GM21381 (cell line): ENCODE data around the gene THSD8.
"Not testable (repeated sequence)": the region's sequence is repeated elsewhere in the genome, so short reads cannot be mapped to it uniquely, and the experiment has no call there.

Source experiments
- ATAC-seq: cut with Tn5 transposase; IDR thresholded peaks from one replicate; pipeline ENCODE4 v1.9.1; 2021; ENCODE audit warnings: mild to moderate bottlenecking, moderate library complexity; ENCODE audit not compliant: unreplicated experiment

The THSD8 gene

DNA sequence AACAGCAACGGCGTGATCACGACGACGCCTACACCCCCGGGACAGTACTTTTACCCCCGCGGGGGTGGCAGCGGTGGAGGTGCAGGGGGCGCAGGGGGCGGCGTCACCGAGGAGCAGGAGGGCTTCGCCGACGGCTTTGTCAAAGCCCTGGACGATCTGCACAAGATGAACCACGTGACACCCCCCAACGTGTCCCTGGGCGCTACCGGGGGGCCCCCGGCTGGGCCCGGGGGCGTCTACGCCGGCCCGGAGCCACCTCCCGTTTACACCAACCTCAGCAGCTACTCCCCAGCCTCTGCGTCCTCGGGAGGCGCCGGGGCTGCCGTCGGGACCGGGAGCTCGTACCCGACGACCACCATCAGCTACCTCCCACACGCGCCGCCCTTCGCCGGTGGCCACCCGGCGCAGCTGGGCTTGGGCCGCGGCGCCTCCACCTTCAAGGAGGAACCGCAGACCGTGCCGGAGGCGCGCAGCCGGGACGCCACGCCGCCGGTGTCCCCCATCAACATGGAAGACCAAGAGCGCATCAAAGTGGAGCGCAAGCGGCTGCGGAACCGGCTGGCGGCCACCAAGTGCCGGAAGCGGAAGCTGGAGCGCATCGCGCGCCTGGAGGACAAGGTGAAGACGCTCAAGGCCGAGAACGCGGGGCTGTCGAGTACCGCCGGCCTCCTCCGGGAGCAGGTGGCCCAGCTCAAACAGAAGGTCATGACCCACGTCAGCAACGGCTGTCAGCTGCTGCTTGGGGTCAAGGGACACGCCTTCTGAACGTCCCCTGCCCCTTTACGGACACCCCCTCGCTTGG, 9.6 kb upstream of the THSD8 start:
- ATAC-seq = no peak

DNA sequence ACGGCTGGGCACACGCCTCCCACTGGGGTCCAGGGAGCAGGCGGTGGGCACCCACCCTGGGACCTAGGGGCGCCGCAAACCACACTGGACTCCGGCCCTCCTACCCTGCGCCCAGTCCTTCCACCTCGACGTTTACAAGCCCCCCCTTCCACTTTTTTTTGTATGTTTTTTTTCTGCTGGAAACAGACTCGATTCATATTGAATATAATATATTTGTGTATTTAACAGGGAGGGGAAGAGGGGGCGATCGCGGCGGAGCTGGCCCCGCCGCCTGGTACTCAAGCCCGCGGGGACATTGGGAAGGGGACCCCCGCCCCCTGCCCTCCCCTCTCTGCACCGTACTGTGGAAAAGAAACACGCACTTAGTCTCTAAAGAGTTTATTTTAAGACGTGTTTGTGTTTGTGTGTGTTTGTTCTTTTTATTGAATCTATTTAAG, 9.0 kb upstream of the THSD8 start:
- ATAC-seq = no peak

DNA sequence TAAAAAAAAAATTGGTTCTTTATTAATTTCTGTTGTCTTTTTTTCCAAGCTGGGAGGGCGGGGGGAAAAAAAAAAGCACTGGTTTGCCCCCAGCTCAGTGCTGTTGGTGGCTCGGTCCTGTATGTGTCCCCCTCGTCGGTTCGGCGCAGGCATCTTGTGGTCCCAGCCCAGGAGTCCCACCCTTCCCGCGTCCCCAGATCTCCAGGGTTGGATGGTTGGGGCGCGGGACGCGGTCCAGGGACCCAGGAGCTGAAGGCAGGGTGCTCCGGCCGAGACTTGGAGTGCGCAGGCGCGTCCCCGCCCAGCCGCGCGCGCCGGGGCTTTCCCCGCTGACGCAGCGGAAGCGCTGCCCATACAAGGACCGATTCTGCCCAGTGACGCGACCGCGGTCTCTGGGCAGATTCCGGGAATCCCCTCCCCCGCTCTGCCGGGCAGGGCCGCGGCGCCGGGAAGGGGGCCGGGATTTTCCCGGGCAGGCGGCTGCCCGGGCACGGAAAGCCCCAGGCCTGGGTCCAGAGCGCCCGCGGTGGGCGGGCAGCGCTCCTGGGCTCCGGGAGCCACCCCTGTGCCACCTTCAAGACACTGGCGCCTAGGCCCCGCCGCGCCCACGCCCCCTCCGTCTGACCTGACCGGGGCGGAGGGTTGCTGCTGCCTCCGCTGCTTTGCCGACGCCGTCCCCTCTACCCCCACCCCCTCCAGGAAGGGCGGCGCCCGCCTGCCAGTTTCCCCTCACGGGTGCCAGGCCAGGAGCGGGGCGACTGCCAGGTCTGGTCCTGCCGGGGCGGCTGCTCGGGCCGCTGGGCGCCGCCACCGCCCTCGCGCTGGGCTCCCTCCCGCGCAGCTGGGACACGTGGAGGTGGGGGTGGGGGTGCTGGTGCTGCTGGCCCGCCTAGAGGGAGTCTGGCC, 8.3 kb upstream of the THSD8 start:
- ATAC-seq = peak; percentile 29

- no peak for ATAC-seq
These were observed 7.5 kb upstream of the THSD8 start for GRCh38 chr19:12794196-12794941.

DNA sequence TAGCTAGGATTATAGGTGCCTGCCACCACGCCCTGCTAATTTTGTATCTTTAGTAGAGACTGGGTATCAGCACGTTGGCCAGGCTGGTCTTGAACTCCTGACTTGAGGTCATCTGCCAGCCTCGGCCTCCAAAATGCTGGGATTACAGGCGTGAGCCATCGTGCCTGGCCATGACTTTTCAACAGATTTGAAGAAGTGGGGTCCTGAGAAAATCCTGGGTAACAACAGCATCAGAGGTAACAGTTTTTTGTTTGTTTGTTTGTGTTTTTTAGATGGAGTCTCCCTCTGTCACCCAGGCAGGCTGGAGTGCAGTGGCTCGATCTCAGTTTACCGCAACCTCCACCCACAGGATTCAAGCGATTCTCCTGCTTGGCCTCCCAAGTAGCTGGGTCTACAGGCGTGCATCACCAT, 6.9 kb upstream of the THSD8 start:
- ATAC-seq = no peak

- ATAC-seq = no peak
These were observed 5.5 kb upstream of the THSD8 start for GRCh38 chr19:12796146-12797071.

DNA sequence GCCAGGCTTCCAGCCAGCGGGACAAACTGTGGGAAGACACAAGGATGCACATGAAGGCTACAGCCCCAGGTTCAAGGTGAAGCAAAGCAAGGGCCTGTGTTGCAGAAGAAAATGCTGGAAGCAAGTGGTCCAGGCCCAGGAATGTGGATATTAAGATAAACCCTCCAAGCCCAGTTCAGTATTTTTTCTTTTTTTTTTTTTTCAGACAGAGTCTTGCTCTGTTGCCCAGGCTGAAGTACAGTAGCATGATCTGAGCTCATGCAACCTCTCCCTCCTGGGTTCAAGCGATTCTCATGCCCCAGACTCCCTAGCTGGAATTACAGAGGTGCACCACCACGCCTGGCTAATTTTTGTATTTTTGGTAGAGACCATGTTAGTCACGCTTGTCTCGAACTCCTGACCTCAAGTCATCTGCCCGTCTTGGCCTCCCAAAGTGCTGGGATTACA, 4.7 kb upstream of the THSD8 start:
- ATAC-seq = no peak

- not testable (repeated sequence) for ATAC-seq
These were observed 4.3 kb upstream of the THSD8 start for GRCh38 chr19:12797607-12798006.

GRCh38 chr19:12799742-12800465, 2.0 kb upstream of the THSD8 start:
- no peak for ATAC-seq

DNA sequence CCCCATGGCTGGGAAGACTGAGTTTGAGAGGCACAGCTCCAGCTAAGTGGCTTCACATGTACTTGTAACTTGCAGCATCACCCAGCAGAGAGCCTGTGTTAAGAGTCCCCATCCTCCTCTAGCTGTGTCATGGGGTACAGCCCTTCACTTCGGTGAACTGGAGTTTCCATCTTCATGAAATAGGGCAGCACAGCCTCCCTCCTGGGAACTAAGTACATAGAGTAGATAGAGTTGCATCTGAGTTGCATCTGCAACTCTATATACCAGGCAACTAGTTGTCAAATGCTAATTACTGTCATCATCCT, 1.5 kb upstream of the THSD8 start:
- ATAC-seq = no peak

- ATAC-seq = no peak
These were observed 875 bp upstream of the THSD8 start for GRCh38 chr19:12800923-12801465.

DNA sequence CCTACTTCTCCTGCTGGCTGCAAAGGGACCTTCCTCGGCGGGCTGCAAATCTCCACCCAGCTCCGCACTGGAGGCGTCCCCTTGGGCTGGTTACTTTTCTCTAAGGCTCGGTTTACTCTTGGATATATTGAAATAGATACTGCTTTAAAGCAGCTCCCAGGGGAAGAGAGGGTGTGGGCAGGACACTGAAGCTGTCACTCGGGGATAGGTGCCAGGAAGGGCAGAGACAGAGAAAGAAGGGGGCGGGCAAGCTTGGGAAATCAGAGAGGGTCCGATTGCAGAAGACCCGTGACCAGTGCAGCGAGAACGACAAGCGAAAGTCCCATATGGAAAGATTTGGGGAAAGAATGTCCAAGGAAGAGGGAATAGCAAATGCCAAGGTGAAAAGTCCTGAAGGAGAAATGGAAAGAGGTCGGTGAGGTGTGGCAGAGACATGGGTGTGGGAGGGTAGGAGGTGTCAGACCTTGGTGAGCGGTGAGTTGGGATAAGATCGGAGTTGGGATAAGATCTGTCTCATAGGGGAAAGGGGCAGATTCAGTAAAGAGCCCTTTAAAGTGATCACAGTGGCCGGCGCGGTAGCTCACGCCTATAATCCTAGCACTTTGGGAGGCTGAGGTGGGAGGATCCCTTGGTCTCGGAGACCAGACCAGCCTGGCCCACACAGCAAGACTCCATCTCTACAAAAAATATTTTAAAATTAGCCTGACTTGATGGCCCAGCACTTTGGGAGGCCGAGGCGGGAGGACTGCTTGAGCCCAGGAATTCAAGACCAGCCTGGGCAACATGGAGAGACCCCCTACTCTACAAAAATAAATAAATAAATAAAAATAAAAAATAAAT, 618 bp downstream of the THSD8 start:
- no peak for ATAC-seq

DNA sequence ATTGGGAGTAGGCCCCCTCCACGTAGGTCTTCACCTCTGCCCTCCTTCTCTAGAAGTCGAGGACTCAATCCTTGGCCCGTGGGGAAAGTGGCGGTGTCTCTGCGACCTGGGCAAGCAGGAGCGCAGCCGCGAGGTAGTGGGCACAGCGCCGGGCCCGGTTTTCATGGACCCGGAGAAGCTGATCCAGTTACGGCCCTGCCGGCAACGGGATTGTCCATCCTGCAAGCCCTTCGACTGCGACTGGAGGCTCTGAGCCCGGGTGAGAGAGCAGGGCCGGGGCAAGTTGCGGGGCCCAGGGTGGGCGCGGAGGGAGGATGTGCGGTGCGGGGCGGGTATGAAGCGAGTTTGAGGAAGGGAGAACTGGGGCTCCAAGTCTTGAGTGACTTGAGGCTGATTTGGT, 2.2 kb downstream of the THSD8 start:
- no peak for ATAC-seq

DNA sequence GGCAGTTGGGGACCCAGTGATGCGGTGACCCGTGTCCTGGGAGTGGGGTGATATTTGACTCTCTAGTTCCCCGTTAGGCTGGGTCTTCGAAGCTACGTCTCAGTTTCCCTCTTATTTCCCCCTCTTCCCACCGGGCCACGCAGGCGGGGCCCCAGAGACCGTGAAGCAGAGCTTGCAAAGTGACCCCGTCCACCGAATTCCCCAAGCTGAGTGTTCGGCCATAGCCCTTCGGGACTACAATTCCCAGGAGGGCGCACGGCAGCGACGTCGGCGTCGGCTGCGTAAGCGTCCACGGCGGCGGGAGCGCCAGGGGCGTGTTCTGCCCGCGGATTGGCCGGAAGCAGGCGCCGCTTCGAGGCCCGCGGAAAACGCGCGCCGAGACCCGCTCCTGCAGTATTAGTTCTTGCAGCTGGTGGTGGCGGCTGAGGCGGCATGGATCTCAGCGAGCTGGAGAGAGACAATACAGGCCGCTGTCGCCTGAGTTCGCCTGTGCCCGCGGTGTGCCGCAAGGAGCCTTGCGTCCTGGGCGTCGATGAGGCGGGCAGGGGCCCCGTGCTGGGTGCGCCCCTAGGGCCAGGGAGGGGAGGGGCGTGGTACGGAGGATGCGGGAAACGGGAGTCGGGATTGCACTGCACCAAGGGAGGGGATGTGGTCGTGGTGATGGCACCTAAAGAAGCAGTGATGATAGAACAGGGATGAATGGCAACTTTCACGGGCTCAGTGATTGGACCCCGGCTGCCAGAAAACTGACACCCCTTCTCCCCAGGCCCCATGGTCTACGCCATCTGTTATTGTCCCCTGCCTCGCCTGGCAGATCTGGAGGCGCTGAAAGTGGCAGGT, 4.6 kb downstream of the THSD8 start, which contains the start of gene RNASEH2A:
RNASEH2A (plus strand) TSS at position 343 of the 840 bp plus-strand sequence; CDS start at position 433, 90 bp downstream.
- peak; percentile 86 for ATAC-seq

DNA sequence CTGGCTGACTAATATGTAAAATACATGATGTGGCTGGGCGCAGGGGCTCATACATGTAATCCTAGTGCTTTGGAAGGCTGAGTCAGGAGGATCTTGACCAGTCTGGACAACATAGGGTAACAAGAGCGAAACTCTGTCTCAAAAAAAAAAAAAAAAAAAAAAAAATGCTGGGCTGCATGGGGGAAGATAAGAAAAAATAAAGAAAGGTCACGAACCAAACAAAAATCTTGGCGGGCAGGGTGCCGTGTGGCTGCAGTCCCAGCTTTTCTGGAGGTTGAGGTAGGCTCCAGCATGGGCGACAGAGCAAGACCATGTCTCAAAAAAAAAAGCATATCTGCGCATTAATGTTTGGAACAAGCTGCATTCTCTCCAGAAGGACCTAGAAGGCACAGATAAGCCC, 13.2 kb downstream of the THSD8 start:
- no peak for ATAC-seq

DNA sequence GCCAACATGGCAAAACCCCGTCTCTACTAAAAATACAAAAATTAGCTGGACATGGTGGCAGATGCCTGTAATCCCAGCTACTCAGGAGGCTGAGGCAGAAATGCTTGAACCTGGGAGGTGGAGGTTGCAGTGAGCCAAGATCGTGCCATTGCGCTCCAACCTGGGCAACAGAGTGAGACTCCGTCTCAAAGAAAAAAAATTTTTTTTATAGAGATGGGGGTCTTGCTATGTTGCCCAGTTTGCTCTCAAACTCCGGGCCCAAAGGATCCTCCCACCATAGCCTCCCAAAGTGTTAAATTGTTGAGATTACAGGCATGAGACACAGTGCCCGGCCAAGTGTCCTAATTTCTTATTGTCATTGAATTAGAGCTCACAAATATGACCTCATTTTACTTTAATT, 15.3 kb downstream of the THSD8 start:
- not testable (repeated sequence) for ATAC-seq

- not testable (repeated sequence) for ATAC-seq
These were observed 15.9 kb downstream of the THSD8 start for GRCh38 chr19:12817810-12818209.
